IMR-90 (cell line): ENCODE data around the gene GGN. TPM values are rescaled to one million over a fixed set of nuclear protein-coding genes. Genes with fewer than 3 reads are reported as not detected.
"Not testable (repeated sequence)": the region's sequence is repeated elsewhere in the genome, so short reads cannot be mapped to it uniquely, and the experiment has no call there.

Experiments used
- ATAC-seq: fragments of 200-7000 bp; cut with Tn5 transposase; 2 replicates; pipeline ENCODE4 v1.9.1; 2020; ENCODE audit warnings: low read depth, mild to moderate bottlenecking, moderate library complexity
- BruUV-seq: library from RNA; stranded (reverse); fragments of 400-500 nt; replicated peaks from 2 replicates; lab custom pipeline; 2021; lab: Mats Ljungman, UMichigan
- CTCF ChIA-PET: fragments of 300-600 bp; formaldehyde crosslinking; extraction: SDS; loops from one replicate; lab custom pipeline; 2021; ENCODE audit warnings: antibody characterized with exemption; lab: Yijun Ruan, JAX
- POLR2A ChIA-PET: fragments of 300-600 bp; sonication (Branson Sonifier 250); formaldehyde crosslinking; loops from one replicate; lab custom pipeline; 2022; ENCODE audit warnings: antibody characterized with exemption; ENCODE audit not compliant: unreplicated experiment; lab: Charles Lee
- DNase-seq: peaks from one replicate; pipeline ENCODE4 v3.0.0; 2013
- H2AFZ ChIP-seq: replicated peaks from 2 replicates; pipeline ENCODE3; 2013; ENCODE audit warnings: low read length, mild to moderate bottlenecking; ENCODE audit not compliant: poor library complexity
- H2AK5ac ChIP-seq: 2 replicates; pipeline ENCODE4 v1.6.1; 2013; ENCODE audit warnings: low read depth, low read length, inconsistent platforms
- H2AK9ac ChIP-seq: replicated peaks from 2 replicates; pipeline ENCODE3; 2013; ENCODE audit warnings: mild to moderate bottlenecking, low read depth, low read length, moderate library complexity; ENCODE audit not compliant: poor library complexity
- H2BK120ac ChIP-seq: 2 replicates; pipeline ENCODE4 v1.6.1; 2013; ENCODE audit warnings: low read depth, low read length, inconsistent platforms
- H2BK15ac ChIP-seq: 3 replicates; pipeline ENCODE4 v1.6.1; 2013; ENCODE audit warnings: low read depth, low read length, inconsistent platforms
- H2BK20ac ChIP-seq: 2 replicates; pipeline ENCODE4 v1.6.1; 2013; ENCODE audit warnings: low read depth, mild to moderate bottlenecking, inconsistent platforms, low read length, moderate library complexity
- H2BK5ac ChIP-seq: 2 replicates; pipeline ENCODE4 v1.6.1; 2013; ENCODE audit warnings: mild to moderate bottlenecking, low read depth, low read length, inconsistent platforms; ENCODE audit not compliant: poor library complexity, severe bottlenecking
- H3K14ac ChIP-seq: replicated peaks from 2 replicates; pipeline ENCODE4 v1.6.1; 2013; ENCODE audit warnings: low read depth, low read length, inconsistent platforms
- H3K18ac ChIP-seq: 2 replicates; pipeline ENCODE4 v1.6.1; 2013; ENCODE audit warnings: low read depth, low read length, control low read depth
- H3K23ac ChIP-seq: 2 replicates; pipeline ENCODE4 v1.6.1; 2013; ENCODE audit warnings: low read depth, low read length, inconsistent platforms
- H3K27ac ChIP-seq: 2 replicates; pipeline ENCODE4 v1.5.1; 2013; ENCODE audit warnings: mild to moderate bottlenecking, control low read depth, low read length; ENCODE audit not compliant: insufficient read depth
- H3K27me3 ChIP-seq: 2 replicates; pipeline ENCODE4 v1.6.1; 2013; ENCODE audit warnings: low read length; ENCODE audit not compliant: control insufficient read depth, insufficient read depth
- H3K36me3 ChIP-seq: 2 replicates; pipeline ENCODE4 v1.6.1; 2013; ENCODE audit warnings: low read length, mixed read lengths; ENCODE audit not compliant: control insufficient read depth, insufficient read depth
- H3K4ac ChIP-seq: 2 replicates; pipeline ENCODE4 v1.6.1; 2013; ENCODE audit warnings: low read depth, low read length, inconsistent platforms
- H3K4me1 ChIP-seq: 2 replicates; pipeline ENCODE4 v1.6.1; 2013; ENCODE audit warnings: low read length, mixed read lengths; ENCODE audit not compliant: control insufficient read depth, insufficient read depth
- H3K4me2 ChIP-seq: 2 replicates; pipeline ENCODE4 v1.6.1; 2013; ENCODE audit warnings: low read depth, mild to moderate bottlenecking, control low read depth, low read length, moderate library complexity
- H3K4me3 ChIP-seq: 2 replicates; pipeline ENCODE4 v1.5.1; 2013; ENCODE audit warnings: low read depth, mild to moderate bottlenecking, control low read depth, low read length, moderate library complexity; ENCODE audit not compliant: insufficient read depth
- H3K56ac ChIP-seq: 2 replicates; pipeline ENCODE4 v1.6.1; 2013; ENCODE audit warnings: low read length, inconsistent platforms; ENCODE audit not compliant: insufficient read depth; ENCODE audit errors: extremely low read depth
- H3K79me1 ChIP-seq, 2 experiments: 2 replicates each; pipeline ENCODE4 v1.6.1; 2013; ENCODE audit warnings: low read length in 2 of 2, inconsistent platforms in 1 of 2, low read depth in 1 of 2
- H3K9ac ChIP-seq: 2 replicates; pipeline ENCODE4 v1.6.1; 2013; ENCODE audit warnings: low read depth, low read length, control low read depth
- H3K9me1 ChIP-seq: 2 replicates; pipeline ENCODE4 v1.6.1; 2013; ENCODE audit warnings: low read length, inconsistent platforms; ENCODE audit not compliant: insufficient read depth
- H3K9me3 ChIP-seq: 2 replicates; pipeline ENCODE4 v1.6.1; 2013; ENCODE audit warnings: low read length; ENCODE audit not compliant: control insufficient read depth, insufficient read depth
- H4K20me1 ChIP-seq: 2 replicates; pipeline ENCODE4 v1.6.1; 2013; ENCODE audit warnings: low read length, inconsistent platforms; ENCODE audit not compliant: insufficient read depth
- H4K5ac ChIP-seq: 2 replicates; pipeline ENCODE4 v1.6.1; 2013; ENCODE audit warnings: mild to moderate bottlenecking, low read depth, low read length, control low read depth
- H4K8ac ChIP-seq, 2 experiments: 2 replicates each; pipeline ENCODE4 v1.6.1; 2013; ENCODE audit warnings: low read depth in 2 of 2, low read length in 2 of 2, control low read depth in 1 of 2, inconsistent platforms in 1 of 2
- H4K91ac ChIP-seq: 2 replicates; pipeline ENCODE4 v1.6.1; 2013; ENCODE audit warnings: low read depth, low read length, inconsistent platforms; ENCODE audit not compliant: insufficient read depth
- BHLHE40 ChIP-seq: fragments of 150-350 bp; IDR thresholded peaks from 2 replicates; pipeline ENCODE4 v1.6.1; 2016; ENCODE audit warnings: mild to moderate bottlenecking, low read depth, low read length
- CTCF ChIP-seq: conservative IDR thresholded peaks from 2 replicates; pipeline ENCODE4 v1.5.1; 2012; ENCODE audit warnings: mild to moderate bottlenecking, low read depth, low read length, improper control_type of control experiment
- MAFK ChIP-seq: IDR thresholded peaks from 2 replicates; pipeline ENCODE4 v1.6.1; 2012; ENCODE audit warnings: low read depth, low read length, improper control_type of control experiment
- NFE2L2 ChIP-seq: fragments of 150-350 bp; IDR thresholded peaks from 2 replicates; pipeline ENCODE4 v1.6.1; 2016; ENCODE audit warnings: low read depth, mild to moderate bottlenecking, low read length
- RFX5 ChIP-seq: IDR thresholded peaks from 2 replicates; pipeline ENCODE4 v1.8.0; 2012; ENCODE audit warnings: low read depth, mild to moderate bottlenecking, low read length, moderate library complexity
- WGBS, 2 experiments: methylation state at CpG; one replicate each; pipeline versions ENCODE4 v1.1.5 to v1.1.7; 2013; ENCODE audit warnings: missing lambda C conversion rate in 2 of 2; ENCODE audit not compliant: insufficient read length in 1 of 2; ENCODE audit errors: extremely low coverage in 2 of 2; 5-methylcytosine and 5-hydroxymethylcytosine counted together
- dilution Hi-C: fragments of 300-500 bp; cut with HindIII; formaldehyde crosslinking; loops from one replicate; pipeline ENCODE4 v1.14.3; 2018; ENCODE audit warnings: low sequenced_read_pairs; ENCODE audit not compliant: unreplicated experiment
- in situ Hi-C: fragments of 300-500 bp; cut with MboI; formaldehyde crosslinking; loops from 3 replicates; pipeline ENCODE4 v1.14.3; 2019; ENCODE audit warnings: low sequenced_read_pairs, inconsistent platforms, mixed read lengths
- intact Hi-C: fragments of 100-400 bp; cut with micrococcal nuclease; formaldehyde crosslinking; loops from 2 replicates; pipeline ENCODE4 v1.10.0; 2022
- polyA plus RNA-seq, 3 experiments: library from polyadenylated mRNA; depleted of rRNA; stranded (reverse); fragments of >200 nt; gene quantifications; 2 replicates each; pipeline ENCODE4 v1.2.3, GENCODE V29; 2012; ENCODE audit warnings: low replicate concordance in 1 of 3
- total RNA-seq: library from RNA; depleted of rRNA; stranded (reverse); fragments of >200 nt; gene quantifications from 2 replicates; pipeline ENCODE4 v1.2.3, GENCODE V29; 2012

Gene GGN
- total and polyA plus RNA-seq, 2 of the 4 experiments (the other 2 are of a cell fraction), result under 0.01 to 0.65 TPM

GRCh38 chr19:38429055-38429810 lies 41.4 kb upstream of the GGN start:
- no peaks in the 10 kb centered on the region for H4K20me1 ChIP-seq
- peaks cover 34% of the 10 kb centered on the region for H3K27me3 ChIP-seq
- no peaks in the 10 kb centered on the region for H3K4me1 ChIP-seq
- H2BK120ac ChIP-seq, result no peak overlapping the region
- POLR2A ChIA-PET, result no interaction called here
- H2BK5ac ChIP-seq, result no peak overlapping the region
- no peak overlapping the region for H3K27ac ChIP-seq
- H3K56ac ChIP-seq, result no peak overlapping the region
- dilution Hi-C loops, result no loop called here
- DNase-seq, result no peak
- no peak overlapping the region for H3K18ac ChIP-seq
- peak overlapping the region; percentile 33 for H2AFZ ChIP-seq
- no peaks in the 10 kb centered on the region for H3K79me1 ChIP-seq
- H3K9me3 ChIP-seq, result no peaks in the 10 kb centered on the region
- ATAC-seq, result no peak
- in situ Hi-C loops, result no loop called here
- BruUV-seq, result no TSS peak
- 49% methylated on average over 2 of the region's 14 CpGs; no CpG with 5 or more reads in 1 of the 2 experiments for WGBS, 2 experiments
- H4K5ac ChIP-seq, result no peak overlapping the region
- no peak overlapping the region for H2BK20ac ChIP-seq
- H3K36me3 ChIP-seq, result no peaks in the 10 kb centered on the region
- no peak overlapping the region for H3K4me3 ChIP-seq
- H3K4me2 ChIP-seq, result no peak overlapping the region
- H3K9me1 ChIP-seq, result no peaks in the 10 kb centered on the region
- no peak overlapping the region for H4K91ac ChIP-seq
- H3K4ac ChIP-seq, result no peak overlapping the region
- H4K8ac ChIP-seq, result no peak overlapping the region
- no peak overlapping the region for H2BK15ac ChIP-seq
- CTCF ChIA-PET, result no interaction called here
- H2AK5ac ChIP-seq, result no peak overlapping the region
- no peak overlapping the region for H3K9ac ChIP-seq
- intact Hi-C loops, result no loop called here
- H3K23ac ChIP-seq, result no peak overlapping the region
- TF ChIP-seq MAFK (no peak), CTCF (no peak), NFE2L2 (no peak), RFX5 (no peak), BHLHE40 (no peak)
- no peak overlapping the region for H2AK9ac ChIP-seq
- H3K14ac ChIP-seq, result no peak overlapping the region

DNA sequence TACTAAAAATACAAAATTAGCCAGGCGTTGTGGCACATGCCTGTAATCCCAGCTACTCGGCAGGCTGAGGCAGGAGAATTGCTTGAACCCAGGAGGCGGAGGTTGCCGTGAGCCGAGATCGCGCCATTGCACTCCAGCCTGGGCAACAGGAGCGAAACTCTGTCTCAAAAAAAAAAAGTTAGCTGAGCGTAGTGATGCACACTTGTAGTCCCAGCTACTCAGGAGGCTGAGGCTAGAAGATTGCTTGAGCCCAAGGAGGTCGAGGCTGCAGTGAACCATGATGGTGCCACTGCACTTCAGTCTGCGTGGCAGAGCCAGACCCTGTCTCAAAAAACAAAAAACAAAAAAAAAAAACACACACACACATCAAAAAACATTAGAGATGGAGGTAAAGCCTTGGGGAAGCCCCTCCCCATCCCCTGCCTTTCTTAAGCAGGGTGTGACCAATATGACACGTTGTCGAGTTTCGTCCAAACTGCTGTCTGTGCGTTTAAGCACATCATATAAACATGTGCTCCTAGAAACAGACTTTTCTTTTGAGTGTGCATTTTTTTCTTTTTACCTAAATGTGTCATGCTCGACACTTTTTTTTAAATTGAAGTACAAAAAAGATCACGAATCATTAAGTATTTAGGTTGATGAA lies 39.3 kb upstream of the GGN start:
- dilution Hi-C loops, POLR2A ChIA-PET, ATAC-seq, DNase-seq, H3K4me3 ChIP-seq, H4K5ac ChIP-seq, H2BK15ac ChIP-seq, H4K8ac ChIP-seq, H3K9me3 ChIP-seq, H3K23ac ChIP-seq, H2AK9ac ChIP-seq, H2AK5ac ChIP-seq, H3K4me1 ChIP-seq, H3K36me3 ChIP-seq, BruUV-seq, H4K20me1 ChIP-seq, H3K18ac ChIP-seq, H2AFZ ChIP-seq, H3K27ac ChIP-seq, H2BK20ac ChIP-seq, H3K4ac ChIP-seq, H3K14ac ChIP-seq, H4K91ac ChIP-seq, H3K9ac ChIP-seq, H3K9me1 ChIP-seq, H3K56ac ChIP-seq, H2BK120ac ChIP-seq, H2BK5ac ChIP-seq, intact Hi-C loops, H3K79me1 ChIP-seq, H3K4me2 ChIP-seq, in situ Hi-C loops: not testable (repeated sequence)
- CTCF ChIA-PET, result interaction anchor here (0.7 kb wide), 1 partner anchor 528 kb away, joined by 3 read pairs; no protein-coding TSS in a partner anchor
- 100% methylated on average over 1 of the region's 17 CpGs; no CpG with 5 or more reads in 1 of the 2 experiments for WGBS, 2 experiments
- peaks cover 35% of the 10 kb centered on the region for H3K27me3 ChIP-seq
